ENCODE data around the gene ULK4. TPM values are rescaled to one million over a fixed set of nuclear protein-coding genes. Genes with fewer than 3 reads are reported as not detected.

Gene ULK4
- total and polyA plus RNA-seq, 2 experiments from 2014 or later, result 1.8 to 3.7 TPM

DNA sequence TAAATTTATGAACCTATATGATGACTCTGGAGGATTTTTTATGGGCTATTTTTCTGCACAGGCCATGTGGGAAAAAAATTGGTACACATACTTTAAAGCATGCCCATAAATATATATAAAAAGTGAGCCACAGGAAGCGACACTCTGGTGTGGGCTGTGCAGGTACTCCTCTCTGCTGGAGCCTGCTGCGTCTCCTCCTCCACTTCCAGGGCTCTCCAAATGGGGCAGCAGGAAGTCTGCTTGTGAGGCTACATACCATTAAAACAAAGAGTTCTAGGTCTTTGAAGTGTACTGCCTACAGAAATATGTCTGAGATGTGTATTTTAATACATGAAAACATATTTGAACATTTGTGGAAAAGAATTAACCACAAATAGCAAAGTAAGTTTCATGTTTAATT, 627.5 kb downstream of the ULK4 start:
- H3K9me3 ChIP-seq (ENCODE audit: low read depth), result no peaks in the 10 kb centered on the region
- no peak overlapping the region for H3K27ac ChIP-seq
- TF ChIP-seq, protein P1, sequence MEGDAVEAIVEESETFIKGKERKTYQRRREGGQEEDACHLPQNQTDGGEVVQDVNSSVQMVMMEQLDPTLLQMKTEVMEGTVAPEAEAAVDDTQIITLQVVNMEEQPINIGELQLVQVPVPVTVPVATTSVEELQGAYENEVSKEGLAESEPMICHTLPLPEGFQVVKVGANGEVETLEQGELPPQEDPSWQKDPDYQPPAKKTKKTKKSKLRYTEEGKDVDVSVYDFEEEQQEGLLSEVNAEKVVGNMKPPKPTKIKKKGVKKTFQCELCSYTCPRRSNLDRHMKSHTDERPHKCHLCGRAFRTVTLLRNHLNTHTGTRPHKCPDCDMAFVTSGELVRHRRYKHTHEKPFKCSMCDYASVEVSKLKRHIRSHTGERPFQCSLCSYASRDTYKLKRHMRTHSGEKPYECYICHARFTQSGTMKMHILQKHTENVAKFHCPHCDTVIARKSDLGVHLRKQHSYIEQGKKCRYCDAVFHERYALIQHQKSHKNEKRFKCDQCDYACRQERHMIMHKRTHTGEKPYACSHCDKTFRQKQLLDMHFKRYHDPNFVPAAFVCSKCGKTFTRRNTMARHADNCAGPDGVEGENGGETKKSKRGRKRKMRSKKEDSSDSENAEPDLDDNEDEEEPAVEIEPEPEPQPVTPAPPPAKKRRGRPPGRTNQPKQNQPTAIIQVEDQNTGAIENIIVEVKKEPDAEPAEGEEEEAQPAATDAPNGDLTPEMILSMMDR (IDR thresholded peaks at IDR 0.05; ENCODE audit: low read depth, low read length), result no peak
- no peaks in the 10 kb centered on the region for H3K36me3 ChIP-seq
- no peaks in the 10 kb centered on the region for H3K27me3 ChIP-seq
- H3K4me3 ChIP-seq, result no peak overlapping the region
- DNase-seq (ENCODE audit: low read depth in 1 of 2, low spot score in 1 of 2), result no peak
- peaks cover 6% of the 10 kb centered on the region for H3K4me1 ChIP-seq (ENCODE audit: low read depth)

DNA sequence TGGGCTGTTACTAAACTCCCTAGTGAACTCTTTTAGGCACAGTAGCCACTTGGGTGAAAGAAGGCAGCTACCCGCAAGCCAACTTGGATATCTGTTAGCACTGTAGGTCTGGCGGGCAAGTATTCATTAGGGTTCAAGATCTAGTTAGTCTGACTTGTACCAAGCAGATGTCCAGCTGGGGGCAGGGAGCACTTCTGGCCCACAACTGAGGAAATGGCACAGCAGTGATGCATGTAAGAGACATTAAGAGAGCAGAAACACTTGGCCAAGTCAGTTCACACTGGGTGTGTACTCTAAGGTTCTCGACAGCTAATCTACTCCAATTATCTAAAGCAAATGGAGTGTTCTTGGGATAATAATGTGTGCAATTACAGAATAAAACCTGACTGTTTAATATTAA, 630.9 kb downstream of the ULK4 start:
- H3K9me3 ChIP-seq (ENCODE audit: low read depth), result no peaks in the 10 kb centered on the region
- no peaks in the 10 kb centered on the region for H3K36me3 ChIP-seq
- peaks cover 6% of the 10 kb centered on the region for H3K4me1 ChIP-seq (ENCODE audit: low read depth)
- no peaks in the 10 kb centered on the region for H3K27me3 ChIP-seq
- DNase-seq (ENCODE audit: low read depth in 1 of 2, low spot score in 1 of 2), result no peak
- H3K27ac ChIP-seq, result peak overlapping the region; percentile 41
- TF ChIP-seq, protein P1 (IDR thresholded peaks at IDR 0.05; ENCODE audit: low read depth, low read length), result no peak
- H3K4me3 ChIP-seq, result no peak overlapping the region

DNA sequence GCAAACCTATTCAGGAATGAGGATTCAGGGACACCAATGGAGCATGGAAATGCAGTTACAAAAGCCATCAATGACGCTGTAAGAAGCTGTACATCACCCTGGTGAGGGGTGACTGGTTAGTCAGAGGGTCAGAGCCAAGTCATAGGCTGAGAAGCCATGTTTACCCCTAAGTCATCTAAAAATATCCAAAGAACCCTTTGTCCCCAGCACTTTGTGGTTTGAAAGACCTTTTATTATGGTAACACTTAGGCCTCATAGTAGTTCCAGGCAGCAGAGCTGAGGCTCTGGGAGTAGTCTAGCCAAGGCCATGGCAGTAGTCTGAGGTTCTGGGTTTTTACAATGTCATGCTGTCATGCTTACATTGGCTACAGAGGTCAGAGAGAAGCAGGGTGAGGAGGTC, 631.4 kb downstream of the ULK4 start:
- peaks cover 6% of the 10 kb centered on the region for H3K4me1 ChIP-seq (ENCODE audit: low read depth)
- no peak overlapping the region for H3K4me3 ChIP-seq
- no peaks in the 10 kb centered on the region for H3K9me3 ChIP-seq (ENCODE audit: low read depth)
- TF ChIP-seq, protein P1 (IDR thresholded peaks at IDR 0.05; ENCODE audit: low read depth, low read length), result no peak
- DNase-seq (ENCODE audit: low read depth in 1 of 2, low spot score in 1 of 2), result peak in 1 of 2 donors; percentile 14
- H3K27ac ChIP-seq, result peak overlapping the region; percentile 41
- H3K27me3 ChIP-seq, result no peaks in the 10 kb centered on the region
- H3K36me3 ChIP-seq, result no peaks in the 10 kb centered on the region

DNA sequence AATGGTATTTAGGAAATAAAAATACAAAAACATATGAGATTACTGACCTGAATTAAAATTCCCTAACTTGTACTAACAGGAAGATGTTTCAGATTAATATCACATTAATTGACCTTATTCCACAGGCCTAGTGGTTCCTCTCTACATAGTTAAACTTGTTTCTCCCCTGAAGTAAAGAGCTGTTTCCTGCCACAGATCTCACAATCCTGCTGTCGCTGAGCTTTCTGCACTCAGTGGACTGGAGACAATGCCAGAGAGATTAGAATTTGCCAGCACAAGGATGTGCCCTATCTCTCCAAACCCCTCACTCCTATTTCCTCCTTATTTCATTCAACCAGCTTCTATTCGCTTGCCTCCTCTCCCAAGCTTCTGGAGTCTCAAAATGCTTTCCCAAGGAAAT, 632.0 kb downstream of the ULK4 start:
- Histone ChIP-seq H3K4me1 (ENCODE audit: low read depth) (peaks cover 6% of the 10 kb centered on the region), H3K4me3 (no peak overlapping the region), H3K27me3 (no peaks in the 10 kb centered on the region), H3K9me3 (ENCODE audit: low read depth) (no peaks in the 10 kb centered on the region), H3K27ac (peak overlapping the region; percentile 41), H3K36me3 (no peaks in the 10 kb centered on the region)
- DNase-seq (ENCODE audit: low read depth in 1 of 2, low spot score in 1 of 2), result peak; percentile 12 to 29
- TF ChIP-seq, protein P1 (IDR thresholded peaks at IDR 0.05; ENCODE audit: low read depth, low read length), result no peak

DNA sequence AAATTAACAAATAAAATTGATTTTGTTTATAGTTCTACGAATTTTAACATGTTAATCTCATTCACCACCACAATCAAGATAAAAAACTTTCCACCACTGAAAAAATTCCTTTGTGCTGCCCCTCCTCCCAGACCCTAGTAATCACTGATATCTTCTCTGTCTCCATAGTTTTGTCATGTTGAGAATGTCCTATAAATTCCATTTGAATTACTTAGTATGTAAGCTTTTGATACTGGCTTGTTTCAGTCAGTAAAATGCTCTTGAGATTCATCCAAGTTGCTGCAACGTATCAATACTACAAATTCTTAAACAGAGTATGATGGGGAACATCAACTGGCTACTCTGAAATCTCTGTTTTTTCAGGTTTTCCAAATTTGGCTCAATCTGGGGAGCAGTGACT, 633.0 kb downstream of the ULK4 start:
- no peaks in the 10 kb centered on the region for H3K27me3 ChIP-seq
- peak in 1 of 2 donors; percentile 36 for DNase-seq (ENCODE audit: low read depth in 1 of 2, low spot score in 1 of 2)
- peaks cover 6% of the 10 kb centered on the region for H3K4me1 ChIP-seq (ENCODE audit: low read depth)
- TF ChIP-seq, protein P1 (IDR thresholded peaks at IDR 0.05; ENCODE audit: low read depth, low read length), result no peak
- no peak overlapping the region for H3K4me3 ChIP-seq
- no peak overlapping the region for H3K27ac ChIP-seq
- no peaks in the 10 kb centered on the region for H3K9me3 ChIP-seq (ENCODE audit: low read depth)
- no peaks in the 10 kb centered on the region for H3K36me3 ChIP-seq

DNA sequence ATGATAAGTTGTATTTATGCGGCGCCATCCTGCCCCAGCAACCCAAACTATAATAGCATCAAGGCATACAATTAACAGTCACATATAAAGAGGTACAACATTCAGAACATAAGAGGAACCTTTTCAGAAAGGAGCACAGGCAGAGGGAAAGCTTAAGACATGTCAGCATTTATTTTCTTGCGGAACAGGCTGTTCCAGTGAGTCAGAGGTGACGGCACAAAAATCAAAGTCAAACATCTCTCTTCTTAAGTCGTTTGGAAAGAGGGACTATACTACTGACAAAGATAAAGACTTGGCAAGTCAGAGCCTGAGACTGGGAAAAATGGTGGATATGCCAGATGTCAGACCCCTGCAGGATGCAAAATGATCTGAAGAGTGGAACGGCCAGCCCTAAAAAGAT, 634.2 kb downstream of the ULK4 start:
- no peaks in the 10 kb centered on the region for H3K36me3 ChIP-seq
- TF ChIP-seq, protein P1 (IDR thresholded peaks at IDR 0.05; ENCODE audit: low read depth, low read length), result no peak
- no peaks in the 10 kb centered on the region for H3K9me3 ChIP-seq (ENCODE audit: low read depth)
- no peak overlapping the region for H3K27ac ChIP-seq
- no peak overlapping the region for H3K4me3 ChIP-seq
- DNase-seq (ENCODE audit: low read depth in 1 of 2, low spot score in 1 of 2), result peak in 1 of 2 donors; percentile 73
- H3K4me1 ChIP-seq (ENCODE audit: low read depth), result peaks cover 6% of the 10 kb centered on the region
- no peaks in the 10 kb centered on the region for H3K27me3 ChIP-seq

Data from cardiac muscle cell (in vitro differentiated cells and primary cell).